NCI-H146 (cell line): ENCODE results near the gene SLC16A2.
"Not testable (repeated sequence)": the region's sequence is repeated elsewhere in the genome, so short reads cannot be mapped to it uniquely, and the experiment has no call there.

Source experiments
- DNase-seq: peaks from one replicate; lab custom pipeline; 2025; lab: John Stamatoyannopoulos, UW

SLC16A2 gene

DNA sequence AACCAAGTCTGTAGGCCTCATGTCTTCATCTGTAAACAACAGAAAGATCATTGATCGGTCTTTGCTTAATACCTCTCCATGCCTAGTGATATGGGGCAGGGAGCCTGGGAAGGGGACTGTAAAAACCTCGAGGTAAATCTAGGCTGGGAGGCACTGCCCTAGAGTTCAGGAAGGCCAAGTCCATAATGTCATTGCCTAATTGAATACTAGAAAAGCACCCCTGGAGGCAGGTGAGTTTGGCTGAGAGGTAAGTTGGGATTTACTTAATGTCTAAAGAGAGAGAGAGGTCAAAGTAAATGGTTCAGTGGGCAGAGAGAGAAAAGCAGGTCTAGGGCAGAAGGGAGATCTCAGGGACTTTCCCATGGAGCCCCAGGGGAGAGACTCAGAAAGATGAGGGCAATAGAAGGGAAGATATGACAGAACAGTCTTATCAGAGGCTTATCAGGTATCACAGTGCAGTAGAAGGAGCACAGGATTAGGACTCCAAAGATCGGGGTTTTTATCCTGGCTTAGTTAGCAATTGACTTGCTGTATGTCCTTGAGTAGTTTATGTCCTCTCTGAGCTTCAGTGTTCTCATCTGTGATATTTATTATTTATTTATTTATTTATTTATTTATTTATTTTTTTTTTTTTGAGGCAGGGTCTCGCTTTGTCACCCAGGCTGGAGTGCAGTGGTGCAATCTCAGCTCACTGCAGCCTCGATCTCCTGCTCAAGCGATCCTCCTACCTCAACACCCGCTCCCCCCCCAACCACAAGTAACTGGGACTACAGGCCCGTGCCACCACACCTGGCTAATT is 85.2 kb downstream of the SLC16A2 start:
- no peak for DNase-seq

DNA sequence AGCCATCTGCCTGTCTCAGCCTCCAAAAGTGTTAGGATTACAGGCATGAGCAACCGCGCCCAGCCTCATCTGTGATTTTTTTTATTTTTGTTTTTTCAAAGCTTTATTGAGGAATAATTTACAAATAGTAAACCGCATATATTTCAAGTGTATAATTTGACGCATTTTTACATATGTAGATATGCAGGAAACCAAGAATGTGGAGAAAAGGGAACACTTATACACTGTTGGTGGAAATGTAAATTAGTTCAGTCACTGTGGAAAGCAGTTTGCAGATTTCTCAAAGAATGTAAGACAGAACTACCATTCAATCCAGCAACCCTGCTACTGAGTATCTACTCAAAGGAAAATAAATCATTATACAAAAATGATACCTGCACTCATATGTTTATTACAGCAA is 85.9 kb downstream of the SLC16A2 start:
- no peak for DNase-seq

DNA sequence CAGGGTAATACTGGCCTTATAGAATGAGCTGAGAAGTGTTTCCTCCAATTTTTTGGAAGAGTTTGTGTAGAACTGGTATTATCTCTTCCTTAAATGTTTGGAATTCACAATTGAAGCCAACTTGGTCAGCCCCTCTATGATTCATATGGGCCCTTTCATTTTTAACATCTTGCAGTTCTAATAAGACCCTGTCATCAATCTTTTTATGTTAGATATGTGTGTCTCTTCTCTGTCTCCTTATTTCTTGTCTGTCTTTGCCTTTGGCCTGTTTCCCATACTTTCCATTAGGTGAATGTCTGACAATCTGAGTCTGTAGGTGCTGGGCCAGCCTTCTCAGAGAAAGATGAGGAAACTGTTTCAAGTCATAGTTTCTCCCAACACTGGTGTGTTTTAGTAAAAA is 88.7 kb downstream of the SLC16A2 start:
- DNase-seq, result no peak

DNA sequence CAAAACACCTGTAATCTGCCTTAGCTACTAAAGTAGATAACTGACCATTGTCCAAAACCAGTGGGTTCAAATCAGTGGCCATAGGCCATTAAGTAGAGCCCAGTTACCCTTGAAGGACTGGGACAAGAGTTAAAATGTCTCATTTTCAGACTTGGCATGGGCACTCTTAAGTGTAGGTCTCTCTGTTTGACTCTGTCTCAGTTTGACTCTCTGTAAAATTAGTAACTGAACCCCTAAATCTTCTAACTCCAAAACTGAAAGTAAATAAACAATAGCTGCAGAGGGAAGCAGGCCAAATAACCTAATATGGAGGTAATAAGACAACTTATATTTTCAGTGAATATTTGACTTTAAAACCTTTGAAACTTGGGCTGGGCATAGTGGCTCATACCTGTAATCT is 89.1 kb downstream of the SLC16A2 start:
- DNase-seq, result no peak

DNA sequence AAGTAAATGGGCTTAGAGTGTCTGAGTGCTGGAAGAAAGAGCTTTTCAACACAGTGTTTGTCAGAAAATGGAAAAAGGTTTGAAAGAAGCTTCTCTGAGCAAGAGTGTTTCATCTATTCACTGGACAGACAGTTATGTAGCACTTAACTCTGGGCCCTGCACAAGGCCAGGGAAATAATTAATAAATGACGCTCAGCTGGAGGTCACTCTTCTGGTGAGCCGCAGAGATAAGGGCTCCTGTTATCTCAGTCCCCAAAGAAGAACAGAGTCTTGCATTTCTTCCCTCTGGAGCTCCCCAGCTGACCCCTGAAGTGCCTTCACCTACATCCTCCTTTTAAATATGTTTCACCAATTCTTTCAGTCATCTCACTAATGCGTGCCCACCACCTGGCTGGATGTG is 90.4 kb downstream of the SLC16A2 start:
- DNase-seq, result no peak

DNA sequence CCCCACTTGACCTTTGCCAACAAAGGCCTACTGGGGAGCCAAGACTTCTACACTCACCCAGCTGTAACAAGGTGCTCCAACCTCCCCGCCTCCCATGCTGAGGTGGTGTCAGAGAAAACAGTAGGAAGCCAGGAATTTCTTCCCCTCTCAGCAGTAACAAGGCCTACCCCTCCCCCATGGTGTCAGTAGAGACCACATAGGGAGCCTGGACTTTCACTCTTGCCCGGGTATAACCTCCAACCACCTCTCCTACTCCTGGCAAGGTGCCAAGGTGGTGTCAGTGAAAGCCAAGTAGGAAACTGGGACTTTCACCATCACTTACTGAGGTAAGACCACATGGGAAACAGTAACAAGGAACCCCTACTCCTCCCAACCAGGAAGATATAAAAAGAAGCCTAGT is 93.1 kb downstream of the SLC16A2 start:
- no peak for DNase-seq

DNA sequence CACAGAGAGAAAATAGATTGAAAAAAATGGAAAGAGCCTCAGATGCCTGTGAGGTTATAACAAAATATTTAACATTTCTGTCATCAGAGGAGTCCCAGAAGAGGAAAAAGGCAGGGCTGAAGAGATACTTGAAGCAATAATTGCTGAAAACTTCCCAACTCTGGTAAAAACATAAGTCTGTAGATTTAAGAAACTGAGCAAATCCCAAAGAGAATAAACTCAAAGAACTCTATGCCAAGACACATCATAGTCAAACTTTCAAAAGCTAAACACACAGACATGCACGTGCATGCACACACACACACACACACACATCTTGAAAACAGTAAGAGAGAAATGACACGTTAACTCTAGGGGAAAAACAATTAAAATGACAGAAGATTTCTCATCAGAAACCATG is 94.1 kb downstream of the SLC16A2 start:
- DNase-seq, result no peak

DNA sequence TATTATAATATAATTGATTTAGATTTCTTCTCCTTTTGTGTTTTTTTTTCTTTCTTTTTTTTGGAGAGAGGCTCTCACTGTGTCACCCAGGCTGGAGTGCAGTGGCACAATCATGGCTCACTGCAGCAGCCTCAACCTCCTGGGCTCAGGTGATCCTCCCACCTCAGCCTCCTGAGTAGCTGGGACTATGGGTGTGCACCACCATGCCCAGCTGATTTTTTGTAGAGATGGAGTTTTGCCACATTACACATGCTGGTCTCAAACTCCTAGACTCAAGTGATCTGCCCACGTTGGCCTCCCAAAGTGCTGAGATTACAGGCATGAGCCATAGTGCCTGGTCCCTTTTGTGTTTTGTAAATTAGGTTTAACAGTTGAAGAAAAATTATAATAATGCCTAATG is 94.7 kb downstream of the SLC16A2 start:
- DNase-seq, result not testable (repeated sequence)

DNA sequence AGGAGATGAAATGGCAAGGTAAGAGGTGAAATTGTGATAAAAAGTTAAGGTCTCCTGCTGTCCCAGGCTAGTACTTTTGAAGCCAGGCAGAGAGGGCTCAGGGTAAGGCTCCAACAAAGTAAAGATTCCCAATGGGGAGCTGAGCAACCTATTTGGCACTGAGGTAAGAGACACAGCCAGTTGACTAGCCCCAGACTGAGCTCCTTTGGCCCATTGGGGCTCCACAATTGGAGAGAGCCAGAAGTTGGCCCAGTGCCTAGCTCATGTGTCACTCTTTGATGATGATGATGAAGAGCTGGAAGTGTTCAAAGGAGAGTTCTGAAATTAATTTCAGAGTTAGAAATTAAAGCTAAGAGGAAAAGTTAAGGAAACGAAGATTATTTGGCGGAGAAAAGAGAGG is 98.6 kb downstream of the SLC16A2 start:
- DNase-seq, result no peak

DNA sequence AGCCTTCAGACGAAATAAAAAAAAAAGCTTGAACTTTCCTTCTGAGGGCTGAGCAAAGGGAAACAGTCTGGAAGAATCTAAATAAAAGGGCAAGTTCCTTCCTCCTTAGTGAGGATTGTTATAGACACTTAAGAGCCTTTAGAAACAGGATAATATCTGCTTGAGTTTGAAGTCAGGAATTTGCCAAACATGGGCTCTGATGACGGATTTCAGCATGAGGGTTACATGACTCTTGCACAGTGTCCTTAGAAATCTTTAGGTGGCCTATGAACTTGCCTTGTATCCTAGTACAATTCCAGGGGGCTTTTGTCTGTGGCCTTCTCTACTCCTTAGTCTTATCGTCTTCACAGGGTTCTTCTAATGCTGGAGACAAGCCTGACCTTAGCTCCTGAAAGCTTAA is 99.0 kb downstream of the SLC16A2 start:
- no peak for DNase-seq

DNA sequence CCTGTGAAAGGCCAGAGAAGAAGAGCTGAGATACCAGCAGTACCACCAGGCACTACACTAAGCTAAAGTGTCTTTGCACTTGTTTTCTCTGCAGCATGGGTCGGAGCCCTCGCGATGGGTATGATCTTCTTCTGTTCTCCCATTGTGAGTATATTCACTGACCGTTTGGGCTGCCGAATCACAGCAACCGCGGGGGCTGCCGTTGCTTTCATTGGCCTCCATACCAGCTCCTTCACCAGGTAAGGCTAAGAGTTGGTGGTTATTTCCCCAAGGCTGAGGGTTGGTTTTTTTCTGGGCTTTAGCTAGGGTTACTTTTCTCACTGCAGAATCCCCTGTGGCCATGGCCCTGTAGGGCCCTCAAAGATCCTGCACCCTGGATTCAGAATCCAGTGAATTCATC is 99.6 kb downstream of the SLC16A2 start:
- DNase-seq, result no peak

DNA sequence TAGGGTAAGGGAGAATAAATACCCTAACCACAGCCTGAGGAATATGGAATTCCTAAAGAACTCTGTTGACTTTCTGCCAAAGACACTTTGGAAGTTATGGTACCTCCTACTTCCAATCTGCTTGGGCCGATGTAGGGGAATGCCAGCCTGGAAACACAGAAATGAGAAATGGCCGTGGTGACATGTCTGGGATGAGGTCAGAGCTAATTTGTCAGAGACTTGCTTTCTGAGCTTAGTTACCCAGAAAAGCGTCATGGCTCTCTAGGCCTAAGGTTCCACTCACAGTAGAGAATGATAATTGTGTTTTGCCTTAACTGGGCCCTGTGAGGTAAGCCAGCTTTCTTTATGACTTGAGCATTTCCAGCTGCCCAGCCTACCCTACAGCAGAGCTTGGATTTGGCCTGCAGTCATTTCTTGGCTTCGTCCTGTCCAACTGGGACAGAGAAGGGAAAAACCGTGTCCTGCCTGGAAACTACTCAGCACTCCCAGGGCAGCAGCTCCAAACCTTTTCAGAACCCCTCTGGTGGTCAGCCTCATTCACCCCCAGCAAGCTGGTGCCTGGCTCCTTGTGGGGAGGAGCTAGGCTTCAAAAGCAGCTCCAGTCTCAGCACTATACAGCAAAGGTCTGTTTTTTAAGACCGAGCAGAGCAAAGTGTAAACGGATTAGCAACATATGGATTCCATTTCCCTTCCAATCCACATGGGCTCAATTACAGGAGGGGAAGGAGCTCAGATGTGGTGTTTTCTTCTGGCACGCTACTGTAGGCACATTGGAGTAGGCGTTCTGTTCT is 100.9 kb downstream of the SLC16A2 start:
- DNase-seq, result no peak

DNA sequence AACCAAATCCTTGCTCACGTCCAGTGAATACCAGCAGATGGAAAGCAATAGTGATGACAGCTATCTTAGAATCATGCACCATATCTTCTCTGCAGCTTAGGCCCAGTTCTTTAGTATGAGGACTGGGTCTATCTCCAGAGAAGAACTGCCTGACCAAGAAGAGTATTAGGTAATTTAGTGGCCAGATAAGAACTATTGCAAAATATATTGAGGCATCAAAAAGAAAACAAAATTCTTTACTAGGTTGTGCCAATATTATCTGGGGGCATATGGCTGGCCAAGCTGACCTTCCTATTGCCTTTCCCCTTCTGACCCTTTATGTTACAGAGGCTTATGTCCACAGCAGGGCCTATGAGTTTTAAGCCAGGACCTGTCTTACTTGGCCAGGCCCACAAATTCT is 101.9 kb downstream of the SLC16A2 start:
- DNase-seq, result no peak

DNA sequence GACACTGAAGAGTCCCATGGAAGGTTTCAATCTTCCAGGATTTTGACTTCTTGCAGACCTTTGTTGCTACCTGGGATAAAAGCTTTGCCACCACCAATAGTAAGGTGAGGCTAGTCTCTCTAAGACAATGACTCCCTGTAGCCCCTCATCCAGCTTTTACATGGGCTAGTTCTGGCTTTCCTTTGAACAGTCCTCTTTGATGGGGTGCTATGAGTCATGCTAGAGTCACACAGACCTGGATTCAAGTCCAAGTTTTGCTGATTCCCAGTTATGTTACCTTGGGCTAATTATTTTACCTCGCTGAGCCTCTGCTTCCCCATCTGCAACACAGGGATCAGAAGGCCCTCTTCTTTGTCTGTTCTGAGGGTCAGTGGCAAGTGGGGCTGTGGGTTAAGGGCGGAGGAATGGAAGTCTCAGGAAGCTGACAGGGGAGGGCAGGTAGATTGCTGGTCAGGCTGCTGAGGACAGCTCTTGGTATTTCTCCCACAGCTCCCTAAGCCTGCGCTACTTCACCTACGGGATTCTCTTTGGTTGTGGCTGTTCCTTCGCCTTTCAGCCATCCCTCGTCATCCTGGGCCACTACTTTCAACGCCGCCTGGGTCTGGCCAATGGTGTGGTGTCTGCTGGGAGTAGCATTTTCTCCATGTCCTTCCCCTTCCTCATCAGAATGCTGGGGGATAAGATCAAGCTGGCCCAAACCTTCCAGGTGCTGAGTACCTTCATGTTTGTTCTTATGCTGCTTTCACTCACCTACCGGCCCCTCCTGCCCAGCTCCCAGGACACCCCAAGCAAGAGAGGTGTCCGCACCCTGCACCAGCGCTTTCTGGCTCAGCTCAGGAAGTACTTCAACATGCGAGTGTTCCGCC is 102.8 kb downstream of the SLC16A2 start:
- DNase-seq, result no peak

DNA sequence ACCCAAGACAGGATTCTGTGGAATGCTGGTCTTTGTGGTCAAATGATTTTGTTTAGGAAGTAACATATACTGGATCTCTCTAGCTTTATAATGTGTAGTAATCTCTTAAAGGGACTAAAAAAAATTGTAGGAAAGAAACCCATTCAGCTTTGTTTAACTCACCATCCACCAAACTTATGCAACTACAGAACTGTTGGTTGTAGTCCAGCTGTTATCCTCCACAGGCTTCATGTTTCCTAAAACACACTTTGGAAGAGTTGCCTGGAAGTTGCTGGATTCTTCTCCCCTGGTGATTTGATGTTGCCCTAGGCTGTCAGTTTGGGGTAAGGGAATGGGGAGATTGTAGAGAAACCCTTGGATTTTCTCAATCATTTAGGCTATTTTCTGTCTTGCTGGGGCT is 103.8 kb downstream of the SLC16A2 start:
- no peak for DNase-seq

DNA sequence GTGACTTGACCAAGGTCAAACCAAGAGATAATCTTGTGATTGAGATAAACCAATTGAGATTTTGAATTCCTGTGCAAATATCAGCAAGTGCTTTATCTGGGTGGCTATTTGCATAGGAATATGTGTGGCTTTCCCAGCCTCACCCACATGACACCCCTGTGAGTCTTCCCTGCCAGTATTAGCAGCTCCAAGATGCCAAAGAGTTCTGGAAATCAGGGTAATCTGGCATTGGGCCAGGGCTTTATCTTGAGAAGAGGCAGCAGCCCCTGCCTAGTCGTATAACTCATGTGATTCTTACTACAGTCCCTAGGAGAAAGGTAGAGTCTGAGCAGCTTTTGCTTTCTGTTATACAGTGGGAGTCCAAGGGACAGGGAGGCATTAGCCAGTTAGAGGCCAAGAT is 105.5 kb downstream of the SLC16A2 start:
- DNase-seq, result no peak

DNA sequence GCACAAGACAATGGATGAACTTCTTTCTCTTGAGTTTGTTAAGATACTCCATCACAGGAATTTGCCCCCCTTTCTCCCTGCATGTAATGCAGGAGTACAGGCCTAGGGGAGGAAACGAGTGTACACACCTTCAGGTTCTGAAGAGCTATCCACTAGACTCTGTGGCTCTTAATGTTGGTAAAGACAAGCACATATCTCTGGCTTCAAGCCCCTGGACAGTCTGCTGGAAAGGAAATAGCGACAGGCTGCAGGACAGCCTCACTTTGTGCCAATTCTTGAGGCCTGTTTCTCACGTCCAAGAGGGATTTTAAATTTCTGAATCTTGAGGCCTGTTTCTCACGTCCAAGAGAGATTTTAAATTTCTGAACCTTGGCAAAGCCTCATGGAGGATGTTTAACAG is 106.1 kb downstream of the SLC16A2 start:
- no peak for DNase-seq

DNA sequence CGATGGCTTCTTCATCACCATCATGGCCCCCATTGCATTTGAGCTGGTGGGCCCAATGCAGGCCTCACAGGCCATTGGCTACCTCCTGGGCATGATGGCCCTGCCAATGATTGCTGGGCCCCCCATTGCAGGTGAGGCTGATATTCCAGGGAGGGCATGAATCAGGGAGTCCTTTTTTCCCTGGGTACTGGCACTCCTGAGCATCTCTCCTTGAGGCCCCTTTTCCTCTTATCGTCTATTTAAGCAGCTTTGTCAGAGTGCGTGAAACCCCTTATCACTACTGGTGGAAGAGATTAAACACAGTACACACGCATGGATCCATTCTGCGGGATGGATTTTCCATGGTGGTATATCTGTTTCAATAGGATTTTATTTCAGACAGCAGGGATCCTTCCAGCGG is 108.0 kb downstream of the SLC16A2 start:
- no peak for DNase-seq

DNA sequence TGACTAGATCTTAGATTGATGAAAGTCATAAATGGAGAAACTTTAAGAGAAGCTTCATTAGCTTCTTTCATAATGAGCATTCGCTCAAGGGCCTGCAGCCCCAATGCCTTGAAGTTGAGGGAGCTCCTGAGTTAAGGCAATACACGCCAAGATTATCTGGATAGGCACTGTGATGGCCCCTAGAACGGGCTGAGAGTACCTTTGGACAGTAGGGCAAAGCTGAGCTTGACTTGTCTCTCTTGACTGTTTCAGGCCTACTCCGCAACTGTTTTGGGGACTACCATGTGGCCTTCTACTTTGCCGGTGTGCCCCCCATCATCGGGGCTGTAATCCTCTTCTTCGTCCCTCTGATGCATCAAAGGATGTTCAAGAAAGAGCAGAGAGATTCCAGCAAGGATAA is 109.8 kb downstream of the SLC16A2 start:
- DNase-seq, result no peak

DNA sequence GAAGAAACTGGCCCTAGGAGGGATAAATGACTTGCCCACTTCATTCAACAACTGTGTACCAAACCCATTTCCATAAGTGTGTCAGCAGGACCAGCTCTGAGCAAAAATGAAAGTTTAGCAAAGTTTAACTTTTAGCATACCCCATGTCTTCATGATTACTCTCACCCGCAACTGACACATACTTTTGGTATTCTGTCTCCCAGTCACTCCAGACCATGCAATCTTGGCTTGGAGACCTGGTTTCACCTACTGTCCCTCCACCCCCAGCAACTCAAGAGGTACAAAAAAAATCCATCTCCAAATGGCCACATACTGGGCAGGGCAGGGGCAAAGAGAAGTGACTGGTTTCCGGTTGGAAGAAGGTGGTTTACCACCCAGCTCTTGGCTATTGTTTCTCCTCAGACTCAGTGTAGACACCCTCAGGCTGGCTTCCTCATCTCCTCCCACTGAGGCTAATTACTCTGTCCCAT is 113.3 kb downstream of the SLC16A2 start:
- DNase-seq, result no peak

DNA sequence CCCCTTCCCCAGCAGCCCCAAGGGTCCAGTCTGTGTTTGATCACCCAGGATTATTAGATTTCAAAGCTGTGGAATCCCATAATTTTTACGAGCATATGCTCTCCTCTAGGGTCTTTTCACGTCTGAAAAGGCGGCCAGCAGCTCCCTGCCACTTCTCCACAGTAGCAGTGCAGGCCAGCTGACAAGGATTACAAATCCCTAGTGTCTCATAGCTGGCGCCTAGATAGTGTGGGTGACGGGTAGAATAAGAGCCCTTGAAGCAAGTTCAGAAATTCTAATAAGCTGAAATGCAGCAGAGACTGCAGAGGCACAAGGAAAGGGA is 113.8 kb downstream of the SLC16A2 start:
- DNase-seq, result no peak

DNA sequence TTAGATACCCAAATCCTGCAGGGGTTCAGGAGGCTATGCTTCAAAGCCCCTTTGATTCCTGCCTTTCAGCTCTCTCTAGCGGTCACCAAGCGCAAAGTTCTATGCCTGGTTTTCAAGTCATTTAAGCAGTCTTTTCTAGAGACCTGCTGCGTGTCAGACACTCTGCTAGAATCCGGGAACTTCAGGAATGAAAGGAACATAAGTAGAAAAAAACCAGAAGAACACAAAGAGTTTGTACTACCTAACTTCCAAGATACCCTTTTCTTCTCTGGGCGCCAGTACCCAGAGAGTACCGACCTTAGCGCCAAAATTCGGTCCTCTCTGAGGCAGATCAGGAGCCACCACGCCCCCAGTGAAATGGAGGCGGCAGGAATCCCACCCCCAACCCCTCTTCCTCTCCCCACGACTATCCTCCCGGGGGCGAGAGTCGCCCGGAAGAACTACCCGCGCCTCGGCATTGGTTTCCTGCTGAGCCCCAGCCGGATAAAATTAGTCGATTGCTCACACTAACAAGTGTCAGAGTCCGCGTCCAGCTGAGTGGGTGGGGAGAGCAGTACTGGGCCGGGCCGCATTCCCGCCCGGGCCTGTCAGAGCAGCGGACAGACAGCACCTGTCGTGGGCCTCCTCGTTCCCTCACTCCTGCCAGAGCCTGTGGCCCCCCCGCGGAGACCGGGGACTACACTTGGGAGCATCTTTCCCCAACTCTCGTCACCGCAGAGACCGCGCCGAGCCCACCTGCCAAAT is 114.3 kb downstream of the SLC16A2 start:
- DNase-seq, result peak; percentile 62
